Transverse colon (tissue), 3 donors: ENCODE measurements around the gene CCDC197.

ENCODE experiments used
- CTCF ChIP-seq, 5 experiments: fragments of 200-600 bp in 3 of 5; fragments of 450-650 bp in 2 of 5; sonication (generic) in 3 of 5; IDR thresholded peaks; 1 replicate in 2 of 5; 2 replicates in 3 of 5; pipeline ENCODE4 v1.5.1; 2016 to 2017; ENCODE audit warnings: antibody characterized with exemption in 5 of 5, inconsistent platforms in 3 of 5, mild to moderate bottlenecking in 2 of 5, moderate library complexity in 1 of 5
- EP300 ChIP-seq: sonication (generic); formaldehyde crosslinking; IDR thresholded peaks from one replicate; pipeline ENCODE4 v1.6.1; 2017; ENCODE audit warnings: antibody characterized with exemption, low read depth

- TF ChIP-seq CTCF (IDR thresholded peaks at IDR 0.05) (no peak), EP300 (no peak)
Observed at GRCh38 chr14:93949511-93950075, 47.5 kb upstream of the CCDC197 start.
